ENCODE results near the gene IL15RA.

Gene IL15RA, protein sequence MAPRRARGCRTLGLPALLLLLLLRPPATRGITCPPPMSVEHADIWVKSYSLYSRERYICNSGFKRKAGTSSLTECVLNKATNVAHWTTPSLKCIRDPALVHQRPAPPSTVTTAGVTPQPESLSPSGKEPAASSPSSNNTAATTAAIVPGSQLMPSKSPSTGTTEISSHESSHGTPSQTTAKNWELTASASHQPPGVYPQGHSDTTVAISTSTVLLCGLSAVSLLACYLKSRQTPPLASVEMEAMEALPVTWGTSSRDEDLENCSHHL

DNA sequence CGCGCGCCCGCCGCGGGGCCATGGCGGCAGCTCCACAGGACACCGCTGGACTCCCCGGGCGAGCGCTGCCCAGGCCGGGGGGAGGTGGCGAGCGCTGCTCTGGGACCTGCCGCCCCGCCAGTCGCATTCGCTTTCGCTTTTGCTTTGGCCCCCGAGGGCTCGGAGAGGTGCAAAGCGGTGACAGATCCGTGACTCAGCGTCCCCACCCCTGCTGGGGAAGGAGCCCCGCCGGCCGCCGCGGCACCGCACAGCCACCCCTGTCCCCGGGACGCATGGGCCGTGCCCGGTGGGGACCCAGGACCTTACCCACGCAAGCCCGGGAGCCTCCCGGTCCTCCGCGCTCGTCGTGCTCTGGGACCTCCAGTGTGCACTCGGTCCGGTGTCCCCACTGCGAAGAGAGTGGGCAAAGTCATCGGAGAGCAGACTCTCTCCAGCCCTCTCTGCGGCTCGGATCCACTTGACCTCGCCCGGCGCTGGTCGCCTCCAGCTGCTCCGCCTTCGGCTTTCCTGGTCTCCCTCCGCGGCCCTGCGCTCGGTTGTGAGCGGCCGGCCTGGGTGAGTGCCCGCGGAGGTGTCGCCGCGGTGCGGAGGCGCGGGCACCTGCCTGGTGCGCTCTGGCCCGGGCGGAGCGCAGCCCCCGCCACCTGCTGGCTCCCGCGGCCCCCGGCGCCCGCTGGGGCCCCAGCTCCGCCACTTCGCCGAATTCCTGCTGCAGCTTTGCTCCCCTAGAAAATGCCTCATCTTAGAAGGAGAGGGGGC, at the start of gene IL15RA:
TSS of gene IL15RA (minus strand) at position 73 of the 759 bp plus-strand sequence. CDS start at position 22, 51 bp downstream.
- DNase-seq = peak; percentile 78 to 84

DNA sequence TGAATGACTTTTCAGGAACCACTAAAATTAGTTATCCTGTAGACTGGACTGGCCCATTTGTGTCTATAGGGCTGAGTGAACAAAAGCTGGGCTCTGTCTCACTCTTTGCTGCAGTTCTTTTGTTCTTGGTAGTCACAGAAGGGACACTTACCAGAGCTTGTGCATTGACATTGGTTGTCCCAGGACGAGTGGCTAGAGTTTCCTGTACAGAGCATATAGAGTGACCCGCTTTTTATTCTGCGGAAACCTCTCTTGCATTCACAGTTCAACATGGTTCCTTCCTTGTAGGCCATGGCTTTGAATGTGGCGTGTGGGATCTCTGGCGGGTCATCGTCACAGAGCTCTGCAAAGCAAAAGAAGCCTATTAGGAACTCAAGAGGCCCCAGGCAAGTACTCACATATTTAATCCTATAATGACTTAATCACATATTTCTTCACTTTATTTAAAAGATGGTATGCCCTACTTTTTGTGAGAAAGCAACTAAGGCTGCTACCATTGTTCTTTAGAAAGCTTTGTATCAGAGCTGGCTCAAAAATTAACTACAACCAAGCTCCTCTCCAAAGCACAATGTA, 48.4 kb upstream of the IL15RA start:
- no peak for DNase-seq

DNA sequence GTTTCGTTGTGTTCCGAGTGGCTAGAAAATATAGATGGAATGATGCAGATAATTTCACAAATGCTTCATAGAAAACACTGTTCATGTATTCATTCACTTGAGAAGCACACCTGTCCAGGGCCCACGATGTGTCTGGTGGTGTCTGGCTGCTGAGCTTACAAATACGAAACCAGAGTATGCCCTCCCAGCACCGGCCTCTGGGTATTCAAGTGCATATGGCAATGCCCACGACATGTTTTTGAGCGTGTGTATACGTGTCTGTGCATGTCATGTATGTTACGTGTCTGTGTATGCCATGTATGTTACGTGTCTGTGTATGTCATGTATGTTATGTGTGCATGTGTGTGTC, 47.0 kb upstream of the IL15RA start:
- no peak for DNase-seq

DNA sequence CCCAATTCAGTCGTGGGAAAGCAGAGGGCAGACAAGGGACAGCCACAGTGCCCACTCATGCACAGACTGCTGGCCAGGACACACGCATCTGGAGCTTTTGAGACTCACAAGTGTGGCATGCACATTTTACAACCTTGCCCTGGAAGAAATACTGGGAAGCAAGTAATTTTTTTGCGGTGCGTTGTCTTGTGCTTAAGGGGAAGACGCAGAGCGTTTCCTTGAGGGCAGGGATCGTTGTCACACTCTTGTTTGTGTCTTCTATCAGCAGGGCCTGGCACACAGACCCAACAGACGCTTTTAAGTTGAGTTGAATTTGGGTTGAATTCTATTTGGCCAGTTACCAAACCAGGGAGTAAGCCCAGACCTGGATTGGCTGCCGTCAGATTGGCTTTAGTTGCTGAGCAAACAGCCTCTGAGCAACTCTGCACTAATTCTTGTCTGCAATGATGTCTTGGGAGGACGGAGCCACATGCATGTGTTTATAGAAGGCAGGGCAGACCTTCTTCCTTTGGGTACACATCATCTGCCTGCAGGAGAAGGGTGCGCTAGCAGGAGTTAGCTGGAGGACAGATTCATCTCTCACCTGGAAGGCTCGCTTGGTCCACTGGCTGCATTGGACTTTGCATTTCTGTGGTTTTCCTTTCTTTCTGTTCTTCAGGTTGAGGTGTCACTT, 46.5 kb upstream of the IL15RA start:
- no peak for DNase-seq

DNA sequence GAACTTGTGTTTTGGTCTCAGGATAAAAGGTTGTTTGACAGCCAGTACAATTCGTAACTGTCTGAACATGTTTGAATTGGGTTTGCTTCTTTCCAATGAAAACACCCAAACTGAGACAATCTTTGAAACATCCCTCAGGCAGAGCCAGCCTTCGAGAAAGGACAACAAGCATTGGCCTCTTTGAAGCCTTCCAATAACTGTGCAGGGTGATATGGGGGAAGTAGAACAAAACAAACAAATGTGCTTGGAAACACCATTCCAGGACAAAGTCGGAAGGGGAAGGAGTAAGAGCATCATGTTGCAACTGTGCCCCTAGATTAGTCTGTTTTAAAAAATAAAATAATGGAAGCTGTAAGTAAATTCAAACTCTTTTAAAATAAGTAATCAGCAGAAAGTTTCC, 45.3 kb upstream of the IL15RA start:
- no peak for DNase-seq

DNA sequence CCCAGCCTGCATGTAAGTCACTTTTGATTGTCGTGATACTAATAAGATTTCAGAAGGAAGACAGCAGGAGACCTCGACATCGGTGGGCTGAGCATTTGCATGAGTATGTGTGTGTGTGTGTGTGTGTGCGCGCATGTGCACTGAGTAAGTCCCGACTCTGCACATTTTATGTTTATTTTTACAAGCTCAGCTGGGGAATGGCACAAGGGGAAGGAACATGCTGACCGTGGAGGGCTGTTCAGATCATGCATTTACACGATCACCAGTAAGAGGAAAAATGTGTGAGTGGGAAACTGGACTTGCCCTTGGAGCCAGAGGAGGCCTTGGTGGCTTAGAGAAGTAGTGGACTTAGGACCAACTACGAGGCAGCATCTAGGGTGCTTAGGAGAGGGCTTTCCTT, 43.5 kb upstream of the IL15RA start:
- no peak for DNase-seq

DNA sequence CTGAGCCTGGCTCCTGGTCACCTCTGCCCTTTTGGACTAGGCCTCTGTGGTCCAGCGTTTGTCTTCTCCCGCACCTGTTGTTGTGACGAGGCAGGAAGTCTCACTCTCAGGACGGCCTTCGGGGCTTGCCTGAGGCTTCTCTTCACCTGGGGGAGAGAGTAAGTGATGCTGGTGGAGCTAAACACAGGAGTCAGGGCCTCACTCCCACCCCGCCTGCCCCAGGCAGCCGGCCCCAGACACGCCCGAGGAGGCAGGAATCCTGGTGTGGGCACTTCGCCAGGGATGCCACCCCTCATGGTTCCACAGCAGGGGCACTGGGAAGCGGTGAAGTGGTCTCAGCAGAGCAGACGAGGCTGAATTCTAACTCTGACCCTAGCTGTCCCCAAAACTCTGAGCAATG, 42.5 kb upstream of the IL15RA start:
- DNase-seq = no peak

DNA sequence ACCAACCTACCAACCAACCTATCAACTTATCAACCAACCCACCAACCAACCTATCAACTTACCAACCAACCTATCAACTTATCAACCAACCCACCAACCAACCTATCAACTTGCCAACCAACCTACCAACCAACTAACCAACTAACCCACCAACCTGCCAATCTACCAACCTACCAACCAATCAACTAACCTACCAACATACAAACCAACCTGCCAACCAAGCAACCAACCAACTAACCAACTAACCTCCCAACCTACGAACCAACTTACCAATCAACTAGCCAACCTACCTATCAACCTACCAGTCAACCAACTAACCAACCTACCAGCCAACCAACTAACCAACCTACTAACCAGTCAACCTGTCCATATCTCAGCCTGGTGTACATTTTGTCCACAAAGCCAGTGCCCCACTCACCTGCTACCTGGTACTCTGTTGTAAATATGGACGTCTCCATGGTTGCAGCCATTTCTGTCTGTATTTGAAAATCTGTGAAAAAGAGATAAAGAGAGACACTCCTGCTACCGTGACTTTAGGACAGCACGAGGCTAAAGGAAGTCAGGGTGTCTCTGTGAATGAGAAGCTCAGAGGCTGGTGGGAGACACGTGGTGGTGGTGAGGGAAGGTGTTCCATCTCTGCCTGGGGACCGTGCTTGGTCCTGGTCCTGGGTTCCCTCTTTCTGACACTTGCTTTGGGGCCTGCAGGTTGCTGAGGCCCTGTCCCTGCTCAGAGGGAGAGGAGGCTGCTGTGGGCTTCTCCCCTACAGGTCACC, 41.9 kb upstream of the IL15RA start:
- no peak for DNase-seq

DNA sequence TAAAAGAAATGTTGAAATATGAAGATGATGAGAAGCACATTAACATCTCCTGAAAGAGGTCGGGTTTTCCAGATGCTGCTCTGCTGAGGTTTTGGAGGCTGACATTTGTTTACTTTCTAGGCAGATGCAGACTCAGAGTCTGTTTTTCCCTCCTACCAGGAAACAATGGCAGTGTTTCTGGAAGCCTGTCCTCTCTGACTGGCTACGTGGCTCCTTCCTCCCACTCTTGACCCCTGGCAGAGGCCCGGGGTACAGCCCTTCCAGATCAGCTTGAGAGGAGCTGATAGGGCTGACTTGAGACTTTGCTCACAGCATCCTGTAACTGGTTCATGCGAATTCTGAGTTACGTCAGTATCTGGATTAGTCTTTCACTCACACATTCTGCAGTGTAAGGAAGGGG, 41.1 kb upstream of the IL15RA start:
- DNase-seq = no peak

DNA sequence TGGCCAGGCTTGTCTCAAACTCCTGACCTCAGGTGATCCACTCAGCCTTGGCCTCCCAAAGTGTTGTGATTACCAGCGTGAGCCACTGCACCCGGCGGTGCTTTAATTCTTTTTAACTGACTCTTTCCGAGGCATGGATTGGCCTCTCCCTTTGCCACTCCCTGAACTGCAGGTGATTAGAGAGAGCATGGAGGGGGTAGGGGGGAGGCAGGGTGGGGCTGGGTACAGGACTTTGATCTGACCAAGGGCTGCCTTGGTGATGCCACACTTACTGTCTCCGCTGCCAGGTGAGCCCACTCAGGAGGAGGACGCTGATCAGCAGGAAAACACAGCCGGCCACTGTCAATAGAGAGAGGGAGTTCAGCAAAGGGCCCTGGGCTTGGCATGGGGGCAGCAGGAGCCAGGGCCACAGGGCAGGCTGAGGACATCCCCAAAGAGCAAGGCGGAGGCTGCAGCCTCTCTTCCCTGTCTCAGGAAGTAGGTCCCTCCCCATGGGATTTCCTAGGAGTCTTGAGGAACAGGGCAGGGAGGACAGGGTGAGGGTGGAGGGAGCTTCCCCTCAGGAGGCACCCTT, 40.5 kb upstream of the IL15RA start:
- DNase-seq = no peak

DNA sequence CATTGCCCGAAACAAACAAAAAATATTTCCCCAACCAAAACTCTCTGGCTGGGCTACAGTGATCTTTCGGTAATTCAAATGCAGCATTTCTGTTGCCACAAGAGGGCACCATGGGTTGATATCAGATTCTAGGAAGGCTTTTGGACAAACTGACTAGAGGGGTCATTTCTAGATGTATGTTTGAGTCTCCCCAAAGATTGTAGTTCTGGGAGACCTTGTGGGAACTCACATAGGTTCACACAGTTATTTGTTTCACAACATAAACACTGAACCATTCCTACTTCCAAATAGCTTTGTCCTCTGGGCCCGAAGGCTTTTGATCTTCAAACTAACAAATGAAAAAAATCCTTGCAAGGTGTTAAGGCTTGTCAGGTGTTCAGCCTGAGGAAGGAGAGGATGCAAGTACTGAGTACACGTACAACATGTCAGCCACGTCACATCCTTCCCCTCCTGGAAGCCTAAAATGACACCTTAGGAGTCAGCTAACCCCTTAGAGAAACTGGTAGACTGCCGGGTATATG, 37.0 kb upstream of the IL15RA start:
- DNase-seq = peak; percentile 65 to 77

DNA sequence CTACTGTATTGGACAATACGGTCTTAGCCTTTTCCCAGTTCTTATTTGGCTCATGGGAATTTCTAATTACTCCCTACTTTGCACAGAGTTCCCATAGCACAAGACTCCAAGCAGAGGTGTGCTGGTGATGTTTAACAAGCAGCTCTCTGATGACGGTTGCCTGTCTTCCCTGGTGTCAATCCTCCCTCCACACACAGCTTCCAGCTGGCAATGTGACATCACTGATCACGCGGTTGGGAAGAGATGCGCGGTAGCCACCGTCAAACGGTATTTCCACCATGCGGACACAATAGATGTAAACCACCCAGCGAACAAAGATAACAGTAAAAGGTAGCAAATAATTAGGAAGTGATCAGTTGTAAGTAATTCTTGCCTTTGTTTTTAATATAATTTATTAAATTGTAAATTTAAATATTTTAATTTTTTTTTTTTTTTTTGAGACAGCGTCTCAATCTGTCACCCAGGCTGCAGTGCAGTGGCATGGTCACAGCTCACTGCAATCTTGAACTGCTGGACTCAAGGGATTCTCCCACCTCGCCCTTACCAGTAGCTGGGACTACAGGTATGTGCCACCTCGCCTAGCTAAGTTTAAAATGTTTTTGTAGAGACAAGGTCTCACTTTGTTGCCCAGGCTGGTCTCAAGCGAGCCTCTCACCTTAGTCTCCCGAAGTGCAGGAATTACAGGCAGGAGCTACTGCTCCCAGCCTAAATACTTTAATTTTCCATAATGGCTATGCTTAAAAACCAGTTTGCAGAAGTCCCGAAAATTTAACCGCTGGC, 36.3 kb upstream of the IL15RA start:
- no peak for DNase-seq

DNA sequence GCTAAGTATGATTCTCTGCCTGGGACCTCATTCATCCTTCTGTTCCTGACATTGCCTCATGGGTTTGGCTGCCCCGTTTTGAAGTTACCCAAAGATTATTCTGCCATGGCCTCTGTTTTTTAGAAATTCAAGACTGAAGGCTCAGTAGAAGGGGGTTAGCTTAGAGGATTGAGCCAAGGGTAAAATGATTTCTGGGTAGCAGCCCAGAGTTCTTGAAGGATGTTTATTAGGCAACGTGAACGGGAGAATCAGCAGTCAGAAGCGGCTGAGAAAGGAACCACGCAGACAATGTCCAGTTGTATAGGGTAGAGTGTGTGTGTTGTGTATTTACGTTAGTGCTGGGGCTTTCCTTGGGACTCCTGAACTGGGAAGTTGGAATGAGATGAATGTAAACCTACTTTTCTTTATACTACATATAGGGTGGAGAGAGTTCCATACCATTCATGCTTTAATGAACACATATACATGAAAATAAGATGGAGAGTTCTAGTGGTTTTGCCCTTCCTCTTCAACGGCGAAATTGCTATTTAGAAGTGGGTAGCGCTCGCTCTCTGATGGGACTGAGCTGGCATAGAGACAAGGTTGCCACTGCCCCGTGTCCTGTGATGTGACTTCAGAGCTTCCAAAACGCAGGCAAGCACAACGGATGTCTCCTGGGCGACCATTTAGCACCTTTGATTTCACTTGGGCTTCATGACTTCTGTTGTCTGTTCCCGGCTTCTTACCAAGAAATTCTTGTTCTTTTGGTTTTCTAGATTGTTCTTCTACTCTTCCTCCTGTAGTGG, 35.0 kb upstream of the IL15RA start:
- DNase-seq = no peak

DNA sequence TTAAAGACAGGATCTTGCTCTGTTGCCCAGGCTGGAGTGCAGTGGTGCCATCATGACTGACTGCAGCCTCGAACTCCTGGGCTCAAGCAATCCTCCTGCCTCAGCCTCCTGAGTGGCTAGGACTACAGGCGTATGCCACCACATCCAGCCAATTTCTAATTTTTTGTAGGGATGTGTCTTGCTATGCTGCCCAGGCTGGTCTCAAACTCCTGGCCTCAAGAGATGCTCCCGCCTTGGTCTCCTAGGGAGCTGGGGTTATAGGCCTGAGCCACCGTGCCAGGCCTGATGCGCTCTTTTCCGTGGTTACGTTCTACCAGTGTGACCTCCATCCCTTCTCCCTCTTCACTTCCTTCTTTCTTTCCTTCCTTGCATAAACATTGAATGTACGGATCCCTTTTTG, 34.2 kb upstream of the IL15RA start:
- no peak for DNase-seq

DNA sequence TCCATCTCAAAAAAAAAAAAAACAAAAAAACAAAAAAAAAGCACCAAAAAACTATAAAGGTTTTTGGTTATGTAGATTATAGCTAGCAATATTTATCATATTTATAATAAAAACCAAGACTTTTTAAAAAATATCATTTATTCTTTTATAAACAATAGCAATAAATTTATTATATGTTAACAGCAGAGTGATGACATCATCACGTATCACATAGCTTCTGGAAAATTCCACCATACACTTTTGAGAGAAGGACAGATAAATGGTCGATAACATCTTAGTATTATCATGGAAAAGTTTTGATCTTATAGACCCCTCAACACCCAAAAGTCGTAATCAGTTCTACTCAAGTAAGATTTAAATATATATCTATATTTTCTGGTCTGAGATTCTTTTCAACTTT, 33.2 kb upstream of the IL15RA start:
- no peak for DNase-seq

DNA sequence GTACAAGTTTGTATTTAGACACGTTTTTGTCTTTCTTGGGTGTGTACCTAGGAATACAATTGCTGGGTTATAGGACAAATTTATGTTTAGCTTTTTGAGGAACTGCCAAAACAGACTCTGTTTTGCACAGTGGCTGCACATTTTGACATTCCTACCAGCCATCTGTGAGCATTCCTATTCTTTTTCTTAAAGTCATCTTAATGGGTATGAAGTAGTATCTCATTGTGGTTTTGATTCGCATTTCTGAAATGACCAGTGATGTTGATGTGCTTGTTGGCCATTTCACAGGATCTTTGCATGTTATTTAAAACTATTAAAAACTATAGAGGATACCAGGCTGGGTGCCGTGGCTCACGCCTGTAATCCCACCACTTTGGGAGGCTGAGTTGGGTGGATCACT, 32.6 kb upstream of the IL15RA start:
- DNase-seq = no peak

DNA sequence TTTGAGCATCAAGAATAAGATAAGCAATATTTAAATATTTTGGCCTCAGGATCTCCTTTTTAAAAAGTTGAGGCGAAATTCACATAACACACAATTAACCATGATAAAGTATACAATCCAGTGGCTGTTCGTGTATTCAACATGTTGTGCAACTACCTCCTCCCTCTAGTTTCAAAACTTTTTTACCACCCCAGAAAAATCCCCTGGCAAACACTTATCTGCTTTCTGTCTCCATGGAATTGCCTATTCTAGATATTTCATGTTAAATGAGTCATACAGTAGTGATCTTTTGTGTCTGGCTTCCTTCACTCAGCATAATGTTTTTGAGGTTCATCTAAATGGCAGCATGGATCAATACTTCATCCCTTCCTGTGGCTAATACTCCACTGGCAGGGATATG, 31.8 kb upstream of the IL15RA start:
- DNase-seq = no peak

DNA sequence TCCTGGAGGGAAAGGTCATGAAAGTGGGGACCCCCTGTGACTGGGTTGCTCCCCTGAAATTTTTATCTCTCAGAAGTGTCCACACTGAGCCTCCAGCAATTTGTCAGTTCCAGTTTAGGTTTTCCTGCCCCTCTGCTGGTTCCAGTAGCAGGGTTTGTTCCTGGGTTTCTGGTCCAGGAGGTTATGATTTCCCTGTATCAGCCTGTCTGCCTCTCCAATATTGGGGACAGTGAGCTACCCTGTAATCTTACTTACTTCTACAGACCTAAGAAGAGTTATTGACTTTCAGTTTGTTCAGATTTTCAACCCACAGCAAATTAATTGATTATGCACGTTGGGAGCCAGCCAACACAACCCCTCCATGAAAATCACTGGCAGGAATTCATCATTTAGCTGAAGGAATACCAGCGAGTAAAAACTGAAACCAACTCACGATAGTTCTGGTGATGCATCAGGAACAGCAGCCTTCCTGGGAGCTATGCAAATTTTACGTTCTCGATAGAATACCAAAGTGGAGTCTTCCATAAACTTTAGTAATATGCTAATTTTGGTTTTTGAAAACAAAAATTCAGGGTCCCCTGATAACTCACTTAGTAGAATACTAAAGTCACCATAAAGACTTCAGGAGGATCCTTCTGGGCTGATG, 31.3 kb upstream of the IL15RA start:
- no peak for DNase-seq

DNA sequence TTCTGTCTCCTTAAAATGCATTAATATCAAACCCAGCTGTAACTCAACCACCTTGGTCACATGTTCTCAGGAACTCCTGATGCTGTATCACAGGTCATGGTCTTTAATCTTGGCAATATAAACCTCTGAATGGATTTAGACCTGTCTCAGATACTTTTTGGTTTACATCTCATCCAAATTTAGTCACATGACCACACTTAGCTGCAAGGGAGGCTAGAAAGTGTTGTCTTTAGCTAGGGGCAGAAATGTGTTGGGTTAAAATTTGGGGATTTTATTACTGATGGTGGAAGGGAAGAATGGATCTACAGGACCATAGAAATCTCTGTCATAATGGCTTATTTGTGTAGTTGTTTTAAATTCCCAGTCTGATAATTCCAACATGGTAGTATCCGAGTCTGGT, 29.6 kb upstream of the IL15RA start:
- no peak for DNase-seq

DNA sequence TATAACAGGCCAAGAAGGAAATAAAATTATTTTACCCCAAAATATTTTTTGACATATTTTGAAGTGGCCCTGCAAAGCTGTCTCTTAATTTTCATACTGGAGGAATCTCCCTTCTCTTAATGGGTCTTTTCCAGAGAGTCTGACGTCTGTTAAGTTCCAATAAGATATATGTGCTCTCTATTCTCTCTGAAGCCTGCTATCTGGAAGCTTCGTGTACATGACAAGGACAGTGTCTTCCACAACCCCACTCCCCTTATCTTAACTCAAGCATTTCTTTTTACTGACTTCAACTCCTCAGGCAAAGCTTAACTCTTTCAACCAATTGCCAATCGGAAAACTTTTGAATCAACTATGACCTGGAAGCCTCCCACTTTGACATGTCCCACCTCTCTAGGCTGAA, 29.2 kb upstream of the IL15RA start:
- DNase-seq = no peak
